ELF-1 (cell line): ENCODE results near the gene FGB.

ENCODE experiments used
- DNase-seq: peaks from one replicate; pipeline ENCODE4 v3.0.0-alpha.2; 2016; ENCODE audit warnings: low read depth, low spot score

FGB gene

GRCh38 chr4:154620111-154620510, 57.3 kb downstream of the FGB start:
- no peak for DNase-seq
